AG10803 (cell line): ENCODE results near the gene MAP3K2.

Experiments
- DNase-seq: peaks from one replicate; pipeline ENCODE4 v3.0.0; 2010; ENCODE audit warnings: low read depth
- H3K4me3 ChIP-seq: 2 replicates; pipeline ENCODE4 v1.5.1; 2011; ENCODE audit warnings: mild to moderate bottlenecking, low read length, control low read depth
- CTCF ChIP-seq: conservative IDR thresholded peaks from 2 replicates; pipeline ENCODE4 v1.5.1; 2011; ENCODE audit warnings: mild to moderate bottlenecking, low read length, control low read depth, inconsistent platforms

MAP3K2 gene

GRCh38 chr2:127283275-127283674 is 104.5 kb downstream of the MAP3K2 start:
- H3K4me3 ChIP-seq: no peak overlapping the region
- no peak for TF ChIP-seq CTCF
- DNase-seq: no peak

- no peak for DNase-seq
- TF ChIP-seq CTCF: no peak
- H3K4me3 ChIP-seq: no peak overlapping the region
Observed at GRCh38 chr2:127280693-127281092, 107.1 kb downstream of the MAP3K2 start.

GRCh38 chr2:127279781-127280180 is 108.0 kb downstream of the MAP3K2 start:
- DNase-seq: no peak
- no peak for TF ChIP-seq CTCF
- no peak overlapping the region for H3K4me3 ChIP-seq

GRCh38 chr2:127278959-127279358 is 108.8 kb downstream of the MAP3K2 start:
- no peak for DNase-seq
- TF ChIP-seq CTCF: no peak
- no peak overlapping the region for H3K4me3 ChIP-seq

- TF ChIP-seq CTCF: no peak
- no peak for DNase-seq
- no peak overlapping the region for H3K4me3 ChIP-seq
Observed at GRCh38 chr2:127277028-127277427, 110.7 kb downstream of the MAP3K2 start.

GRCh38 chr2:127275789-127276188 is 112.0 kb downstream of the MAP3K2 start:
- H3K4me3 ChIP-seq: no peak overlapping the region
- DNase-seq: no peak
- TF ChIP-seq CTCF: no peak

- no peak overlapping the region for H3K4me3 ChIP-seq
- no peak for TF ChIP-seq CTCF
- DNase-seq: no peak
Observed at GRCh38 chr2:127275356-127275755, 112.4 kb downstream of the MAP3K2 start.
